ENCODE measurements around the gene CLCN1. TPM values are rescaled to one million over a fixed set of nuclear protein-coding genes. Genes with fewer than 3 reads are reported as not detected.
A peak's percentile ranks its signal among the peaks of the same experiment; 100 is the strongest.

The CLCN1 gene
- polyA plus RNA-seq, 4 donors: 0.19 to 24.9 TPM; not detected in 2

DNA sequence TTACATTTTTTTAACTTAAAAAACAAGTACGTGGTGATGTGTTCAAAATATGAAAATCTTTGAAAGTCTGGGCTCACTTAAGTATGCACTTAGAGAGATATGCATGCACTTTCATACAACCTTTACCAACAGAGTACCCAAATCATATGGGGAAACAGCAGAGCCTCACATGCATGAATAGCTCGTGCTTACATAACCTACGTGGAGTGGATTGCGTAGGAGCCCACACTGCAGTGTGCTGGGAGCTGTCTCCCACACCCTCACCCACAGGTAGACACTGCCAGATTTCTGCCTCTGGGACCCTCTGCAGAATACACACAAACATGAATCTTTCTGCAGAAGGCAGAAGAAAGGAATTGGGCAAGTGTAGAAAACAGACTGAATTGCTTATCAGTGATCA lies 581 bp downstream of the CLCN1 start:
- 87 to 94% (median 91%) methylated on average over 4 of the region's 4 CpGs for whole genome bisulfite sequencing, 3 donors
- H3K4me1 ChIP-seq (ENCODE audit: control insufficient read depth in 3 of 3, insufficient read depth in 2 of 3, low read depth in 1 of 3, low read length in 2 of 3): peaks cover 0 to 3% (median 0%) of the 10 kb centered on the region in 3 donors
- no peaks in the 10 kb centered on the region for H3K9me3 ChIP-seq (ENCODE audit: control insufficient read depth in 2 of 2, insufficient read depth in 1 of 2, low read depth in 1 of 2, low read length in 1 of 2)
- no peak overlapping the region for H3K4me3 ChIP-seq (ENCODE audit: low read depth in 1 of 3, low read length in 3 of 3)
- H3K27me3 ChIP-seq (ENCODE audit: control insufficient read depth in 3 of 3, insufficient read depth in 3 of 3, low read length in 3 of 3): no peaks in the 10 kb centered on the region
- H3K27ac ChIP-seq (ENCODE audit: low read depth in 1 of 3, low read length in 2 of 3): no peak overlapping the region
- no peak for DNase-seq
- no peak for FAIRE-seq
- H3K36me3 ChIP-seq (ENCODE audit: control insufficient read depth in 3 of 3, insufficient read depth in 2 of 3, low read depth in 1 of 3, low read length in 3 of 3): no peaks in the 10 kb centered on the region

DNA sequence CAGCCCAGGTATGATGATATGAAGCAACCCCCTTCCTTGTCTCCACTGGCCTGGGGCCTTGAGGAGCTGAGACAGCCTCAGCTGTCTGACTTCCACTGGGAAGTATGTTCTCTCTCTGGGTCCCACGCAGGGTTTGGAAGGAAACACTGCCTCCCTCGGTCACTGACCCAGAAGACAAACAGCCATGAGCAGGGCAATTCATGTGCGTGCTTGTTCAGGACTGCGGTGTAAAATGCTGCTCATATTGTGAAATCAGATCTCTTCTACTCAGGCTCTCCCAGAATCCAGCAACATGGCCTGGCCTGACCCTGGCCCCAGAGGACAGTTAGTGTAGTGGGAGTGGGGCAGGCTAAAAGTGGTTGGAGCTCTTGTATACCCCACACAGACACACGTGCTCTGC lies 2.8 kb downstream of the CLCN1 start:
- no peak overlapping the region for H3K4me3 ChIP-seq (ENCODE audit: low read depth in 1 of 3, low read length in 3 of 3)
- WGBS, 3 donors: 72 to 83% (median 83%) methylated on average over 5 of the region's 5 CpGs
- no peaks in the 10 kb centered on the region for H3K9me3 ChIP-seq (ENCODE audit: control insufficient read depth in 2 of 2, insufficient read depth in 1 of 2, low read depth in 1 of 2, low read length in 1 of 2)
- H3K27me3 ChIP-seq (ENCODE audit: control insufficient read depth in 3 of 3, insufficient read depth in 3 of 3, low read length in 3 of 3): no peaks in the 10 kb centered on the region
- H3K4me1 ChIP-seq (ENCODE audit: control insufficient read depth in 3 of 3, insufficient read depth in 2 of 3, low read depth in 1 of 3, low read length in 2 of 3): peaks cover 0 to 13% (median 0%) of the 10 kb centered on the region in 3 donors
- no peak for FAIRE-seq
- DNase-seq: peak in 1 of 2 donors; percentile 39
- H3K36me3 ChIP-seq (ENCODE audit: control insufficient read depth in 3 of 3, insufficient read depth in 2 of 3, low read depth in 1 of 3, low read length in 3 of 3): no peaks in the 10 kb centered on the region
- peak overlapping the region in 1 of 3 donors; percentile 6 for H3K27ac ChIP-seq (ENCODE audit: low read depth in 1 of 3, low read length in 2 of 3)

DNA sequence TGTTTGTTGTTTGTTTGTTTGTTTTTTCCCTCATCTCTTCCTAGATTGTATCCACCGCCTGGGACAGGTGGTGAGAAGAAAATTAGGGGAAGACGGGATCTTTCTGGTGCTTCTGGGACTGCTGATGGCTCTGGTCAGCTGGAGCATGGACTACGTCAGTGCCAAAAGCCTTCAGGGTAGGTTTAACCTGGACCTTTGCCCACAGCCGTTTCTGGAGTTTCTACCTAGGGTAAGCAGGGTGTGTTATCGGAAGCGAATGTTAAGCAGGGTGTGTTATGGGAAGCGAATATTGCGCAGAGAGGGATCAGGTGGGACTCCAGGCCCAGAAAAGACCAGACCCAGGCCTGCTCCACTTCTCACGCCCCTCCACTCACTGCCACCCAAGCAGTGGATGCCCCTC lies 4.7 kb downstream of the CLCN1 start:
- 20 to 69% (median 47%) methylated on average over 9 of the region's 9 CpGs for WGBS, 3 donors
- FAIRE-seq (no peak), DNase-seq (peak in 1 of 2 donors; percentile 75)

DNA sequence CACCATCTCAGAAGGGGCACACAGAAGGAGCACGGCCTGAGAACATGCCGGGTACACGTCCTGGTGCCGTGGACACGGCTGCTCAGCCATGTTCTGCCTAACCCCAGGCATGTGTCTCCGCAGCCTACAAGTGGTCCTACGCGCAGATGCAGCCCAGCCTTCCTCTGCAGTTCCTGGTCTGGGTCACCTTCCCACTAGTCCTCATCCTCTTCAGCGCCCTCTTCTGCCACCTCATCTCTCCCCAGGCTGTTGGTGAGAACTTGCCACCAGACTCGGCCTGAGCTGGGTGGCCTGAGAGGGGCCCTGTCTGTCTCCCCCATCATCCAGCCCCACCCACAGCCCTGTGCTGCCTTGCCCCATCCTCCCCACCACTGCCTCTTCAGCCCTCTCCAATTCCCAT lies 5.3 kb downstream of the CLCN1 start:
- H3K27ac ChIP-seq (ENCODE audit: low read depth in 1 of 3, low read length in 2 of 3): no peak overlapping the region
- H3K27me3 ChIP-seq (ENCODE audit: control insufficient read depth in 3 of 3, insufficient read depth in 3 of 3, low read length in 3 of 3): no peaks in the 10 kb centered on the region
- WGBS, 3 donors: 90 to 95% (median 94%) methylated on average over 10 of the region's 10 CpGs

More for the DNA sequence above, 4.7 kb downstream of the CLCN1 start:
- H3K36me3 ChIP-seq (ENCODE audit: control insufficient read depth in 3 of 3, insufficient read depth in 2 of 3, low read depth in 1 of 3, low read length in 3 of 3): no peaks in the 10 kb centered on the region
- H3K9me3 ChIP-seq (ENCODE audit: control insufficient read depth in 2 of 2, insufficient read depth in 1 of 2, low read depth in 1 of 2, low read length in 1 of 2): no peaks in the 10 kb centered on the region
- H3K4me3 ChIP-seq (ENCODE audit: low read depth in 1 of 3, low read length in 3 of 3): no peak overlapping the region
- no peaks in the 10 kb centered on the region for H3K27me3 ChIP-seq (ENCODE audit: control insufficient read depth in 3 of 3, insufficient read depth in 3 of 3, low read length in 3 of 3)
- peaks cover 0 to 15% (median 0%) of the 10 kb centered on the region in 3 donors for H3K4me1 ChIP-seq (ENCODE audit: control insufficient read depth in 3 of 3, insufficient read depth in 2 of 3, low read depth in 1 of 3, low read length in 2 of 3)
- H3K27ac ChIP-seq (ENCODE audit: low read depth in 1 of 3, low read length in 2 of 3): no peak overlapping the region

DNA sequence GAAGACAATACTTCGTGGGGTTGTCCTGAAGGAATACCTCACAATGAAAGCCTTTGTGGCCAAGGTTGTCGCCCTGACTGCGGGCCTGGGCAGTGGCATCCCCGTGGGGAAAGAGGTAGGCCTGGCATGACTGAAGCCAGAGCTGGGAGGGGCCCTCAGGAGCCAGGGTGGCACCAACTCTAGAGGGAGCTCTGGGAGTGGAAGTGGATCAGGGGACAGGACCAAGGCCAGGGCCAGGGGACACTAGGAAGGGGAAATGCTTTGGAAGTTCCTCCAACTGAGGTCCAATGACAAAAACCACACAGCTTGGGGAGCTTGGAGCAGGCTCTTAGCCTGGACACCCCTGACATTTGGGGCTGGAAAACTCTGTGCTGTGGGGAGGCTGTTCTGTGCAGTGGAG lies 5.8 kb downstream of the CLCN1 start:
- peak in 1 of 2 donors; percentile 48 for DNase-seq
- 61 to 86% (median 72%) methylated on average over 4 of the region's 4 CpGs for WGBS, 3 donors

More for the DNA sequence above, 5.3 kb downstream of the CLCN1 start:
- H3K4me3 ChIP-seq (ENCODE audit: low read depth in 1 of 3, low read length in 3 of 3): no peak overlapping the region
- no peaks in the 10 kb centered on the region for H3K36me3 ChIP-seq (ENCODE audit: control insufficient read depth in 3 of 3, insufficient read depth in 2 of 3, low read depth in 1 of 3, low read length in 3 of 3)
- DNase-seq: no peak
- peaks cover 0 to 15% (median 0%) of the 10 kb centered on the region in 3 donors for H3K4me1 ChIP-seq (ENCODE audit: control insufficient read depth in 3 of 3, insufficient read depth in 2 of 3, low read depth in 1 of 3, low read length in 2 of 3)
- no peaks in the 10 kb centered on the region for H3K9me3 ChIP-seq (ENCODE audit: control insufficient read depth in 2 of 2, insufficient read depth in 1 of 2, low read depth in 1 of 2, low read length in 1 of 2)
- no peak for FAIRE-seq

DNA sequence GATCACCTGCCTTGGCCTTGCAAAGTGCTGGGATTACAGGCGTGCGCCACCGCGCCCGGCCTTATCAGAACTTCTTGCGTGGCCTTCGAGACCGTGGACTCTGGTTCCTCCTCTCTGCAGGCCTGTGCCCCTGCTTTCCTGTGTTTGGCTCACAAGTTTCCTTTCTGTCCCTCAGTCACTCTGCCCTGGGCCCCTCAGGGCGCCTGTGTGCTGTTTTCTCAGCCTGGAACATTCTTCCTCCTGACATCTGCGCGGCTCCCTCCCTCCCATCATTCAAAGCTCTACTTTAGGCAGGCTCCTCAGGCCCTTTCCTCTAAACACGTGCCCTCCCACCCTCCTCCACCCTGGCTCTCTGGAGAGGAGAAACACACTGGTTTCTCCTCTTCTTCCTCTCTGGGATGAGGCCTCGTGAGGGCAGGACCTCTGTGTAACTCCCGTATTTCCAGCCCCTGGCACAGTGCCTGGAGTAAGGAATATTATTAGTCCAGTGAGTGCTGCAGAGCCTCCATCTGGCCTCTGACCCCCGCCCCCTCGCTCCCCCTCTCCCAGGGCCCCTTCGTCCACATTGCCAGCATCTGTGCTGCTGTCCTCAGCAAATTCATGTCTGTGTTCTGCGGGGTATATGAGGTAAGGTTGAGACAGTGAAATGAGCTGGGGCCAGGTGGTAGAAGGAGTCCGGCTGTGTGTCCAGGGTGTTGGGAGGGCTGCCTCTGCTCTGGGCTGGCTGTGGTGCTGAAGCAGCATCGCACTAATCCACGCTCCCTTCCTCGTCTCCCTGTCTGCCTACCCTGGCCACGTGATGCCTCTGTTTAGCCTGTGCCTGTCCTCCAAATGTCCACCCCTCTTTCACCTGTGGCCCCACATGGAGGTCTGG lies 7.1 kb downstream of the CLCN1 start:
- DNase-seq (peak; percentile 26 to 43), FAIRE-seq (no peak)
- H3K27me3 ChIP-seq (ENCODE audit: control insufficient read depth in 3 of 3, insufficient read depth in 3 of 3, low read length in 3 of 3): no peaks in the 10 kb centered on the region
- no peaks in the 10 kb centered on the region for H3K36me3 ChIP-seq (ENCODE audit: control insufficient read depth in 3 of 3, insufficient read depth in 2 of 3, low read depth in 1 of 3, low read length in 3 of 3)
- H3K9me3 ChIP-seq (ENCODE audit: control insufficient read depth in 2 of 2, insufficient read depth in 1 of 2, low read depth in 1 of 2, low read length in 1 of 2): no peaks in the 10 kb centered on the region
- peak overlapping the region in 1 of 3 donors; percentile 37 for H3K27ac ChIP-seq (ENCODE audit: low read depth in 1 of 3, low read length in 2 of 3)
- peaks cover 0 to 15% (median 0%) of the 10 kb centered on the region in 3 donors for H3K4me1 ChIP-seq (ENCODE audit: control insufficient read depth in 3 of 3, insufficient read depth in 2 of 3, low read depth in 1 of 3, low read length in 2 of 3)
- 61 to 70% (median 69%) methylated on average over 23 of the region's 23 CpGs for WGBS, 3 donors
- H3K4me3 ChIP-seq (ENCODE audit: low read depth in 1 of 3, low read length in 3 of 3): no peak overlapping the region

More for the DNA sequence above, 5.8 kb downstream of the CLCN1 start:
- no peak for FAIRE-seq
- Histone ChIP-seq H3K36me3 (ENCODE audit: control insufficient read depth in 3 of 3, insufficient read depth in 2 of 3, low read depth in 1 of 3, low read length in 3 of 3) (no peaks in the 10 kb centered on the region), H3K4me3 (ENCODE audit: low read depth in 1 of 3, low read length in 3 of 3) (no peak overlapping the region), H3K27ac (ENCODE audit: low read depth in 1 of 3, low read length in 2 of 3) (no peak overlapping the region), H3K27me3 (ENCODE audit: control insufficient read depth in 3 of 3, insufficient read depth in 3 of 3, low read length in 3 of 3) (no peaks in the 10 kb centered on the region), H3K4me1 (ENCODE audit: control insufficient read depth in 3 of 3, insufficient read depth in 2 of 3, low read depth in 1 of 3, low read length in 2 of 3) (peaks cover 0 to 15% (median 0%) of the 10 kb centered on the region in 3 donors), H3K9me3 (ENCODE audit: control insufficient read depth in 2 of 2, insufficient read depth in 1 of 2, low read depth in 1 of 2, low read length in 1 of 2) (no peaks in the 10 kb centered on the region)

DNA sequence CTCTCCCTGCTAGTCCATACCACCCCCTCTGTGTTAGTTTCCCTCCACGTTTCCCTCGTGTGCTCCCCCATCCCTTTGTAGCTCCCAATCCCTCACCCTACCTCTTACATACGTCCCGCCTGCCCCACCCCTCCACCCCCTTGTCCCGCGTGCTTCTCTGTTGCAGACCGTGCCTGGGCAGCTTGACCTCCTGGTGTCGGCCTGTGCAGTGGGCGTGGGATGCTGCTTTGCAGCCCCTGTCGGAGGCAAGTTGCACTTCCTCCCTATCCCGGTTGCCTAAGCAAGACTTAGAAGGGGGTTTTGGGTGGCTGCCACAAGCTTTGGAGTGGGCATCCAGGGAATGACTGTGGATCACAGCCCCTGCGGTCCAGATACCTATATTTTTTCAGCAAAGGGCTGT lies 7.7 kb downstream of the CLCN1 start:
- no peak for FAIRE-seq
- H3K36me3 ChIP-seq (ENCODE audit: control insufficient read depth in 3 of 3, insufficient read depth in 2 of 3, low read depth in 1 of 3, low read length in 3 of 3): no peaks in the 10 kb centered on the region
- no peak overlapping the region for H3K4me3 ChIP-seq (ENCODE audit: low read depth in 1 of 3, low read length in 3 of 3)
- 74 to 83% (median 80%) methylated on average over 12 of the region's 12 CpGs for WGBS, 3 donors
- no peak for DNase-seq
- no peak overlapping the region for H3K27ac ChIP-seq (ENCODE audit: low read depth in 1 of 3, low read length in 2 of 3)
- no peaks in the 10 kb centered on the region for H3K27me3 ChIP-seq (ENCODE audit: control insufficient read depth in 3 of 3, insufficient read depth in 3 of 3, low read length in 3 of 3)
- peaks cover 0 to 12% (median 0%) of the 10 kb centered on the region in 3 donors for H3K4me1 ChIP-seq (ENCODE audit: control insufficient read depth in 3 of 3, insufficient read depth in 2 of 3, low read depth in 1 of 3, low read length in 2 of 3)
- H3K9me3 ChIP-seq (ENCODE audit: control insufficient read depth in 2 of 2, insufficient read depth in 1 of 2, low read depth in 1 of 2, low read length in 1 of 2): no peaks in the 10 kb centered on the region

DNA sequence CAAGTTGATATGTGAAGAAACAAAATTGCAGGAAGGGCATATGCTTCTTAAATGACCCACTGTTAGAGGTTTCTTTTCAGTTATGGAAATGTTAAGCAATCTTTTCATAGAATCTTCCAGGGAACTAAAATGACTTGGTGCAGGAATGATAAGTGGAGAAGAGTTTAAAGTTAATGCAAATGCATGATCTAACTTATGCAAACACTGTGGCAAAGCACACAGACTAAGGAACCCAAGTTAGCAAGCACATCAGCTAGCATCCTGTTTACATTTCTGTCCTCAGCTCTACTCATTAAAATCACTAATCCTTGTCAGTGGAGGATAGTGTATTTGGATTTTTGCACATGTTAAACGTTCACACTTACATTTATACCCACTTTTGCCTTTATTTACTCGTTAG lies 9.3 kb downstream of the CLCN1 start:
- Histone ChIP-seq H3K4me3 (ENCODE audit: low read depth in 1 of 3, low read length in 3 of 3) (no peak overlapping the region), H3K27ac (ENCODE audit: low read depth in 1 of 3, low read length in 2 of 3) (no peak overlapping the region), H3K36me3 (ENCODE audit: control insufficient read depth in 3 of 3, insufficient read depth in 2 of 3, low read depth in 1 of 3, low read length in 3 of 3) (no peaks in the 10 kb centered on the region), H3K4me1 (ENCODE audit: control insufficient read depth in 3 of 3, insufficient read depth in 2 of 3, low read depth in 1 of 3, low read length in 2 of 3) (peaks cover 0 to 11% (median 0%) of the 10 kb centered on the region in 3 donors), H3K27me3 (ENCODE audit: control insufficient read depth in 3 of 3, insufficient read depth in 3 of 3, low read length in 3 of 3) (no peaks in the 10 kb centered on the region), H3K9me3 (ENCODE audit: control insufficient read depth in 2 of 2, insufficient read depth in 1 of 2, low read depth in 1 of 2, low read length in 1 of 2) (no peaks in the 10 kb centered on the region)
- DNase-seq: no peak
- FAIRE-seq: no peak
- WGBS, 3 donors: 58 to 89% (median 77%) methylated on average over 2 of the region's 2 CpGs

All from small intestine (tissue), 7 donors.